Activated B cell treated with CpG ODN at 0.5 μM for 24 hours (primary cell): ENCODE results near the gene IFT52. TPM values are rescaled to one million over a fixed set of nuclear protein-coding genes. Genes with fewer than 3 reads are reported as not detected.

Source experiments
- ATAC-seq: fragments of 200-7000 bp; cut with Tn5 transposase; one replicate; pipeline ENCODE4 v1.10.0; 2021; ENCODE audit warnings: low read depth, mild to moderate bottlenecking, moderate library complexity
- CTCF ChIA-PET: fragments of 350-600 bp; sonication (Branson Sonifier 250); formaldehyde crosslinking; loops from one replicate; lab custom pipeline; 2021; ENCODE audit warnings: antibody characterized with exemption; lab: Charles Lee
- POLR2A ChIA-PET: fragments of 350-600 bp; sonication (Branson Sonifier 250); formaldehyde crosslinking; loops from one replicate; lab custom pipeline; 2021; ENCODE audit warnings: antibody characterized with exemption; lab: Charles Lee
- DNase-seq: peaks from one replicate; pipeline ENCODE4 v3.0.0; 2022
- H3K27ac Mint-ChIP-seq: one replicate; pipeline ENCODE4 v1.8.0; 2020; ENCODE audit warnings: mixed read lengths
- H3K27me3 Mint-ChIP-seq: one replicate; pipeline ENCODE4 v1.8.0; 2021; ENCODE audit warnings: mixed read lengths
- H3K36me3 Mint-ChIP-seq: one replicate; pipeline ENCODE4 v1.8.0; 2021; ENCODE audit warnings: low read depth, mixed read lengths
- H3K4me1 Mint-ChIP-seq: one replicate; pipeline ENCODE4 v1.8.0; 2021; ENCODE audit warnings: mixed read lengths
- H3K4me3 Mint-ChIP-seq: one replicate; pipeline ENCODE4 v1.8.0; 2020; ENCODE audit warnings: mild to moderate bottlenecking, mixed read lengths
- H3K9me3 Mint-ChIP-seq: one replicate; pipeline ENCODE4 v1.8.0; 2020; ENCODE audit warnings: mixed read lengths
- intact Hi-C: fragments of 100-400 bp; cut with micrococcal nuclease; formaldehyde crosslinking; loops from one replicate; pipeline ENCODE4 v1.15.1; 2024
- total RNA-seq: library from RNA; stranded (reverse); gene quantifications from 2 replicates; pipeline ENCODE4 v1.2.3, GENCODE V29; 2022
- TF ChIP-seq, protein P1 (sequence below): fragments of 200-600 bp; IDR thresholded peaks from one replicate; pipeline ENCODE4 v1.8.0; 2022; ENCODE audit warnings: antibody characterized with exemption, mild to moderate bottlenecking

IFT52 gene
- total RNA-seq, 1 donor from 2014 or later = 18.7 TPM

- TF ChIP-seq, protein P1, sequence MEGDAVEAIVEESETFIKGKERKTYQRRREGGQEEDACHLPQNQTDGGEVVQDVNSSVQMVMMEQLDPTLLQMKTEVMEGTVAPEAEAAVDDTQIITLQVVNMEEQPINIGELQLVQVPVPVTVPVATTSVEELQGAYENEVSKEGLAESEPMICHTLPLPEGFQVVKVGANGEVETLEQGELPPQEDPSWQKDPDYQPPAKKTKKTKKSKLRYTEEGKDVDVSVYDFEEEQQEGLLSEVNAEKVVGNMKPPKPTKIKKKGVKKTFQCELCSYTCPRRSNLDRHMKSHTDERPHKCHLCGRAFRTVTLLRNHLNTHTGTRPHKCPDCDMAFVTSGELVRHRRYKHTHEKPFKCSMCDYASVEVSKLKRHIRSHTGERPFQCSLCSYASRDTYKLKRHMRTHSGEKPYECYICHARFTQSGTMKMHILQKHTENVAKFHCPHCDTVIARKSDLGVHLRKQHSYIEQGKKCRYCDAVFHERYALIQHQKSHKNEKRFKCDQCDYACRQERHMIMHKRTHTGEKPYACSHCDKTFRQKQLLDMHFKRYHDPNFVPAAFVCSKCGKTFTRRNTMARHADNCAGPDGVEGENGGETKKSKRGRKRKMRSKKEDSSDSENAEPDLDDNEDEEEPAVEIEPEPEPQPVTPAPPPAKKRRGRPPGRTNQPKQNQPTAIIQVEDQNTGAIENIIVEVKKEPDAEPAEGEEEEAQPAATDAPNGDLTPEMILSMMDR = no peak
- Mint-ChIP-seq H3K36me3 (no peaks in the 10 kb centered on the region), H3K4me3 (no peak overlapping the region), H3K27me3 (no peaks in the 10 kb centered on the region), H3K9me3 (no peaks in the 10 kb centered on the region), H3K27ac (no peak overlapping the region), H3K4me1 (no peaks in the 10 kb centered on the region)
- intact Hi-C loops = no loop called here
- CTCF ChIA-PET = no interaction called here
- POLR2A ChIA-PET = no interaction called here
- DNase-seq = no peak
- no peak for ATAC-seq
Observed at GRCh38 chr20:43571771-43572170, 19.0 kb upstream of the IFT52 start.

DNA sequence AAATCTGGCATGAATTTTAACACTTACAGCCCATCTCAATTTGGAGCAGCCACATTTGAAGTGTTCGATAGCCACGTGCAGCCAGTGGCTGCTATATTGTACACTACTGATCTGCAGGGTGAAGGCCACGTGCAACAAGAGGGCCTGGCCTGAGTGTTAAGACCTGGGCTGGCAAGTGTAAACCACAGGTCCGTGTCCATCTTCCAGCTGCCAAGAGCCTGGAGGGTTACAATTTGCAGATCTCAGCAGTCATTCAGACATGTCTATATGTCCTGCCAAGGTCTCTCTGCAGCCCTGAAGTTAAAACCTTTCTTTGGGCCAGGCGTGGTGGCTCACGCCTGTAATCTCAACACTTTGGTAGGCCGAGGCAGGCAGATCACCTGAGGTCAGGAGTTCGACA lies 17.8 kb upstream of the IFT52 start:
- intact Hi-C loops = no loop called here
- H3K27me3 Mint-ChIP-seq = no peaks in the 10 kb centered on the region
- CTCF ChIA-PET = no interaction called here
- no peaks in the 10 kb centered on the region for H3K36me3 Mint-ChIP-seq
- DNase-seq = no peak
- no peaks in the 10 kb centered on the region for H3K4me1 Mint-ChIP-seq
- no peak for ATAC-seq
- TF ChIP-seq, protein P1 = no peak
- no peak overlapping the region for H3K27ac Mint-ChIP-seq
- POLR2A ChIA-PET = no interaction called here
- H3K4me3 Mint-ChIP-seq = no peak overlapping the region
- H3K9me3 Mint-ChIP-seq = no peaks in the 10 kb centered on the region

- H3K27ac Mint-ChIP-seq = no peak overlapping the region
- POLR2A ChIA-PET = no interaction called here
- intact Hi-C loops = no loop called here
Observed at GRCh38 chr20:43576108-43576507, 14.6 kb upstream of the IFT52 start.

GRCh38 chr20:43579861-43580793 lies 10.6 kb upstream of the IFT52 start:
- Mint-ChIP-seq H3K27me3 (no peaks in the 10 kb centered on the region), H3K4me3 (no peak overlapping the region), H3K9me3 (no peaks in the 10 kb centered on the region), H3K27ac (no peak overlapping the region), H3K36me3 (no peaks in the 10 kb centered on the region), H3K4me1 (no peaks in the 10 kb centered on the region)
- DNase-seq (no peak), ATAC-seq (no peak)
- POLR2A ChIA-PET = no interaction called here
- CTCF ChIA-PET = no interaction called here
- intact Hi-C loops = no loop called here
- TF ChIP-seq, protein P1 = no peak

More at GRCh38 chr20:43576108-43576507, 14.6 kb upstream of the IFT52 start:
- no peak for ATAC-seq
- Mint-ChIP-seq H3K4me3 (no peak overlapping the region), H3K36me3 (no peaks in the 10 kb centered on the region), H3K27me3 (no peaks in the 10 kb centered on the region), H3K9me3 (no peaks in the 10 kb centered on the region), H3K4me1 (no peaks in the 10 kb centered on the region)
- no peak for DNase-seq
- CTCF ChIA-PET = no interaction called here
- TF ChIP-seq, protein P1 = no peak

DNA sequence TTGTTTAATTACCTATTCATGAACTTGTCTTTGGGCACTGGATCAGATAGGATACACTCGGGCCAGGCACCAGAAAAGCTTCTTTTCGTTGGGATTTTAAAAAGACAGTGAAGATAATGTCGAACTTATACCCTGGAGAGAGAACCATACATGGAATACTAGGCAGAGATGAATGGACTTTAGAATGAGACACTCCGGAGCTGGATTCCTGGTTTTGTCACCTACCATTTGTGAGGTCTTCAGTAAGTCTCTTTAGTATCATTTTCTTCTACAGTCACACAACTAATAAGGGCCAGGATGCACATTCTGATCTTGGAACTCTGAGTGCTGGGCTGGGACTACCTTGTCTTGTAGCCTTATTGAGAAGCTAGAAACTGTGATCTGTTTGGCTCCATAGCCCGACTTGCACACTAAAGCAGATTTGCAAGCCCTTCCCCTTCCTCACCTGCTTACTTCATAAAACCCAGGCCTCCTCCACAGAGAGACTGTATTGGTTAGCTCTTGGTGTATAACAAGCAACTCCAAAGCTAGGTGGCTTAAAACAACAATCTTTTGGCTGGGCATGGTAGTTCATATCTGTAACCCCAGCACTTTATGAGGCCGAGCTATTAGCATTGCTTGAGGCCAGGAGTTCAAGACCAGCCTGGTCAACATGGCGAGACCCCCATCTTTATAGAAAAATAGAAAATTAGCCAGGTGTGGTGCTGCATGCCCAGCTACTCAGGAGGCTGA lies 7.4 kb upstream of the IFT52 start:
- ChIA-PET CTCF (interaction anchor here (1.3 kb wide), 1 partner anchor 45 kb away, joined by 3 read pairs; no protein-coding TSS in a partner anchor), POLR2A (interaction anchor here (0.7 kb wide), 1 partner anchor 619 kb away, joined by 3 read pairs; no protein-coding TSS in a partner anchor)
- Mint-ChIP-seq H3K4me3 (no peak overlapping the region), H3K27ac (no peak overlapping the region), H3K4me1 (no peaks in the 10 kb centered on the region), H3K9me3 (no peaks in the 10 kb centered on the region), H3K36me3 (no peaks in the 10 kb centered on the region), H3K27me3 (no peaks in the 10 kb centered on the region)
- TF ChIP-seq, protein P1 = no peak
- ATAC-seq (no peak), DNase-seq (no peak)
- intact Hi-C loops = no loop called here
